Measurements from ENCODE around the gene ADRA2C.

- TF ChIP-seq POLR2A (IDR thresholded peaks at IDR 0.05), result no peak
- TF ChIP-seq, protein P1, sequence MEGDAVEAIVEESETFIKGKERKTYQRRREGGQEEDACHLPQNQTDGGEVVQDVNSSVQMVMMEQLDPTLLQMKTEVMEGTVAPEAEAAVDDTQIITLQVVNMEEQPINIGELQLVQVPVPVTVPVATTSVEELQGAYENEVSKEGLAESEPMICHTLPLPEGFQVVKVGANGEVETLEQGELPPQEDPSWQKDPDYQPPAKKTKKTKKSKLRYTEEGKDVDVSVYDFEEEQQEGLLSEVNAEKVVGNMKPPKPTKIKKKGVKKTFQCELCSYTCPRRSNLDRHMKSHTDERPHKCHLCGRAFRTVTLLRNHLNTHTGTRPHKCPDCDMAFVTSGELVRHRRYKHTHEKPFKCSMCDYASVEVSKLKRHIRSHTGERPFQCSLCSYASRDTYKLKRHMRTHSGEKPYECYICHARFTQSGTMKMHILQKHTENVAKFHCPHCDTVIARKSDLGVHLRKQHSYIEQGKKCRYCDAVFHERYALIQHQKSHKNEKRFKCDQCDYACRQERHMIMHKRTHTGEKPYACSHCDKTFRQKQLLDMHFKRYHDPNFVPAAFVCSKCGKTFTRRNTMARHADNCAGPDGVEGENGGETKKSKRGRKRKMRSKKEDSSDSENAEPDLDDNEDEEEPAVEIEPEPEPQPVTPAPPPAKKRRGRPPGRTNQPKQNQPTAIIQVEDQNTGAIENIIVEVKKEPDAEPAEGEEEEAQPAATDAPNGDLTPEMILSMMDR (IDR thresholded peaks at IDR 0.05), result no peak
Observed at GRCh38 chr4:3814053-3814570, 47.9 kb downstream of the ADRA2C start.
